HEK293 (cell line): Measurements from ENCODE around the gene SNX21.

Experiments used
- CTCF ChIA-PET: fragments of 350-600 bp; formaldehyde crosslinking; extraction: SDS; loops from one replicate; lab custom pipeline; 2021; ENCODE audit warnings: antibody characterized with exemption; lab: Yijun Ruan, JAX
- POLR2A ChIA-PET: fragments of 300-600 bp; formaldehyde crosslinking; extraction: SDS; loops from one replicate; lab custom pipeline; 2020; ENCODE audit warnings: antibody characterized with exemption, inconsistent platforms; lab: Yijun Ruan, JAX
- H3K27ac ChIP-seq: fragments of 200-500 bp; sonication (Bioruptor generic); 2 replicates; pipeline ENCODE4 v1.5.1; 2014; ENCODE audit warnings: low read depth, low read length, control low read depth, inconsistent platforms; ENCODE audit errors: extremely low read depth
- H3K36me3 ChIP-seq, 2 experiments: fragments of 200-500 bp in 1 of 2; sonication (Bioruptor generic) in 1 of 2; 1 replicate in 1 of 2; 2 replicates in 1 of 2; pipeline ENCODE4 v1.5.1; 2014 to 2017; ENCODE audit warnings: inconsistent platforms in 2 of 2, low read length in 2 of 2; ENCODE audit not compliant: control insufficient read depth in 2 of 2, insufficient read depth in 1 of 2
- H3K4me1 ChIP-seq: fragments of 200-500 bp; sonication (Bioruptor generic); 2 replicates; pipeline ENCODE4 v1.5.1; 2014; ENCODE audit warnings: mild to moderate bottlenecking, low read length, inconsistent platforms; ENCODE audit not compliant: control insufficient read depth, insufficient read depth
- H3K4me3 ChIP-seq: 2 replicates; pipeline ENCODE4 v1.5.1; 2011; ENCODE audit warnings: low read depth, mild to moderate bottlenecking, control low read depth, low read length, moderate library complexity
- H3K9me3 ChIP-seq: fragments of 200-500 bp; sonication (Bioruptor generic); 2 replicates; pipeline ENCODE4 v1.5.1; 2014; ENCODE audit warnings: low read depth, low read length, inconsistent platforms; ENCODE audit not compliant: control insufficient read depth, insufficient read depth
- GLIS1 ChIP-seq: fragments of 450-650 bp; formaldehyde crosslinking; IDR thresholded peaks from 2 replicates; pipeline ENCODE4 v1.5.1; 2016; ENCODE audit warnings: missing biosample characterization, missing genetic modification characterization
- HOXC10 ChIP-seq: sonication (generic); formaldehyde crosslinking; IDR thresholded peaks from 2 replicates; pipeline ENCODE4 v1.8.1; 2023; ENCODE audit warnings: mild to moderate bottlenecking, missing genetic modification reagents
- SALL2 ChIP-seq: fragments of 450-650 bp; formaldehyde crosslinking; IDR thresholded peaks from 2 replicates; pipeline ENCODE4 v1.5.0; 2017; ENCODE audit warnings: missing biosample characterization, mild to moderate bottlenecking, missing genetic modification characterization, borderline replicate concordance
- SP7 ChIP-seq: fragments of 450-650 bp; formaldehyde crosslinking; IDR thresholded peaks from 2 replicates; pipeline ENCODE4 v1.5.1; 2016; ENCODE audit warnings: missing biosample characterization, missing genetic modification characterization
- ZEB2 ChIP-seq: fragments of 450-650 bp; formaldehyde crosslinking; IDR thresholded peaks from 2 replicates; pipeline ENCODE4 v1.5.1; 2016; ENCODE audit warnings: missing biosample characterization, missing genetic modification characterization
- ZNF157 ChIP-seq: fragments of 450-650 bp; formaldehyde crosslinking; IDR thresholded peaks from 2 replicates; pipeline ENCODE4 v1.5.1; 2016; ENCODE audit warnings: missing biosample characterization, missing genetic modification characterization
- ZNF16 ChIP-seq: fragments of 450-650 bp; formaldehyde crosslinking; IDR thresholded peaks from 2 replicates; pipeline ENCODE4 v1.5.1; 2016; ENCODE audit warnings: low read depth, missing biosample characterization, missing genetic modification characterization
- ZNF214 ChIP-seq: fragments of 450-650 bp; formaldehyde crosslinking; IDR thresholded peaks from 2 replicates; pipeline ENCODE4 v1.5.1; 2017; ENCODE audit warnings: missing biosample characterization, mild to moderate bottlenecking, missing genetic modification characterization, borderline replicate concordance
- ZNF37A ChIP-seq: fragments of 450-650 bp; IDR thresholded peaks from 2 replicates; pipeline ENCODE4 v1.5.1; 2018; ENCODE audit warnings: missing biosample characterization, missing genetic modification characterization
- ZNF391 ChIP-seq: fragments of 450-650 bp; formaldehyde crosslinking; IDR thresholded peaks from 2 replicates; pipeline ENCODE4 v1.5.1; 2016; ENCODE audit warnings: low read depth, missing biosample characterization, missing genetic modification characterization, borderline replicate concordance
- ZNF426 ChIP-seq: fragments of 450-650 bp; formaldehyde crosslinking; IDR thresholded peaks from 2 replicates; pipeline ENCODE4 v1.5.1; 2017; ENCODE audit warnings: missing biosample characterization, missing genetic modification characterization, mild to moderate bottlenecking, inconsistent platforms, moderate library complexity
- ZNF549 ChIP-seq: fragments of 450-650 bp; IDR thresholded peaks from 2 replicates; pipeline ENCODE4 v1.5.1; 2018; ENCODE audit warnings: missing biosample characterization, missing genetic modification characterization, mild to moderate bottlenecking, inconsistent platforms, moderate library complexity
- ZNF777 ChIP-seq: fragments of 450-650 bp; formaldehyde crosslinking; IDR thresholded peaks from 2 replicates; pipeline ENCODE4 v1.5.1; 2017; ENCODE audit warnings: missing biosample characterization, missing genetic modification characterization, borderline replicate concordance
- TF ChIP-seq, protein P1 (sequence below): fragments of 450-650 bp; formaldehyde crosslinking; IDR thresholded peaks from 2 replicates; pipeline ENCODE4 v1.5.1; 2016; ENCODE audit warnings: missing biosample characterization, missing genetic modification characterization
- TF ChIP-seq, protein P2 (sequence below): fragments of 450-650 bp; formaldehyde crosslinking; IDR thresholded peaks from 2 replicates; pipeline ENCODE4 v1.5.1; 2017; ENCODE audit warnings: missing biosample characterization, missing genetic modification characterization
- TF ChIP-seq, protein P3 (sequence below): fragments of 450-650 bp; formaldehyde crosslinking; IDR thresholded peaks from 2 replicates; pipeline ENCODE4 v1.5.1; 2016; ENCODE audit warnings: missing biosample characterization, missing genetic modification characterization
- TF ChIP-seq, protein P4 (sequence below): fragments of 450-650 bp; formaldehyde crosslinking; conservative IDR thresholded peaks from 2 replicates; pipeline ENCODE4 v1.5.1; 2016; ENCODE audit warnings: low read depth, missing biosample characterization, missing genetic modification characterization

The SNX21 gene

DNA sequence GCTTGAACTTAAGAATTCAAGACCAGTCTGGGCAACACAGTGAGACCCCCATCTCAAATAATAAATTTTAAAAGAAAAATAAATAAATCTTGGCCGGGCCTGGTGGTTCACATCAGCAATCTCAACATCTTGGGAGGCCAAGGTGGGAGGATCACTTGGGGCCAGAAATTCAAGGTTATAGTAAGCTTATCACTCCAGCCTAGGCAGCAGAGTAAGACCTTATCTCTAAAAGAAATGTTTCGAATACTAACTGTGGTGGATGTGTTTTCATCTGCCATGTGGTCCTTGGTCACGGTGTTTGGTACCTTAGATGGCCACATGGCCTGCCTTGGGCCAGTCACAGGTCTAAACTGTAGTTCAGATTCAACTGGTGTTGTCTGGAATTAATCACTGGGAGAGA, 15.4 kb upstream of the SNX21 start:
- ChIA-PET CTCF (interaction anchor here (0.8 to 4.3 kb wide), 2 partner anchors 18 to 159 kb away, joined by 4 to 21 read pairs; no protein-coding TSS in a partner anchor), POLR2A (interaction anchor here (0.7 to 1.1 kb wide), 3 partner anchors 63 to 173 kb away, joined by 3 read pairs; partner anchors contain the start of genes PCIF1 and ZSWIM1)
- no peak for TF ChIP-seq SALL2 (tag by site-specific recombination)
- TF ChIP-seq ZNF37A (tag by site-specific recombination): no peak
- peak; percentile 76; the same call in 1 of the 2 replicates for TF ChIP-seq GLIS1 (tag by site-specific recombination)
- TF ChIP-seq, protein P1, sequence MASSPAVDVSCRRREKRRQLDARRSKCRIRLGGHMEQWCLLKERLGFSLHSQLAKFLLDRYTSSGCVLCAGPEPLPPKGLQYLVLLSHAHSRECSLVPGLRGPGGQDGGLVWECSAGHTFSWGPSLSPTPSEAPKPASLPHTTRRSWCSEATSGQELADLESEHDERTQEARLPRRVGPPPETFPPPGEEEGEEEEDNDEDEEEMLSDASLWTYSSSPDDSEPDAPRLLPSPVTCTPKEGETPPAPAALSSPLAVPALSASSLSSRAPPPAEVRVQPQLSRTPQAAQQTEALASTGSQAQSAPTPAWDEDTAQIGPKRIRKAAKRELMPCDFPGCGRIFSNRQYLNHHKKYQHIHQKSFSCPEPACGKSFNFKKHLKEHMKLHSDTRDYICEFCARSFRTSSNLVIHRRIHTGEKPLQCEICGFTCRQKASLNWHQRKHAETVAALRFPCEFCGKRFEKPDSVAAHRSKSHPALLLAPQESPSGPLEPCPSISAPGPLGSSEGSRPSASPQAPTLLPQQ: no peak
- TF ChIP-seq ZNF16 (tag by site-specific recombination): no peak
- Histone ChIP-seq H3K4me1 (peaks cover 7% of the 10 kb centered on the region; the same call in 1 of the 2 replicates), H3K9me3 (no peaks in the 10 kb centered on the region), H3K36me3 (peaks cover 0 to 44% of the 10 kb centered on the region in 2 experiments; a peak in 2 of 3 replicates), H3K27ac (no peak overlapping the region), H3K4me3 (no peak overlapping the region)

DNA sequence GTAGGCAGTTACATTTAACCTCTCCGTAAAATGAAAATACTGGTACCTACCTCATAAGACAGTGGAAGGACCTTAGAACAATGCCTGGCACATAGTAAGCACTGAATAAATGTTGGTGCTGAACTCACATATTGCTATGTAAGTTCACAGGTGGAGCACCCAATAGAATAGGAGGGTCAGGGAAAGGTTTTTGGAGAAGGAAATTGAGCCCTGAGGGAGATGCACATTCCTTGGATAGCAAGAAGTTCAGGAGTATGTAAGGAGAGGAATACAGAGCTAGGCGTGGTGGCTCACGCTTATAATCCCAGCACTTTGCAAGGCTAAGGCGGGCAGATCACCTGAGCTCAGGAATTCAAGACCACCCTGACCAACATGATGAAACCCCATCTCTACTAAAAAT, 14.1 kb upstream of the SNX21 start:
- Histone ChIP-seq H3K9me3 (no peaks in the 10 kb centered on the region), H3K36me3 (peaks cover 0 to 34% of the 10 kb centered on the region in 2 experiments; a peak in 2 of 3 replicates), H3K4me1 (peaks cover 7% of the 10 kb centered on the region; the same call in 1 of the 2 replicates), H3K27ac (no peak overlapping the region), H3K4me3 (no peak overlapping the region)
- ChIA-PET POLR2A (interaction anchor here (0.6 to 0.7 kb wide), 2 partner anchors 14 to 155 kb away, joined by 3 to 4 read pairs; partner anchors contain the start of gene SNX21), CTCF (interaction anchor here (0.5 kb wide), 1 partner anchor 1209 kb away, joined by 3 read pairs; no protein-coding TSS in a partner anchor)
- TF ChIP-seq HOXC10 (CRISPR knock-in tag) (no peak), ZNF214 (tag by site-specific recombination) (no peak), ZNF426 (tag by site-specific recombination) (no peak), ZEB2 (no peak)
- TF ChIP-seq, protein P2, sequence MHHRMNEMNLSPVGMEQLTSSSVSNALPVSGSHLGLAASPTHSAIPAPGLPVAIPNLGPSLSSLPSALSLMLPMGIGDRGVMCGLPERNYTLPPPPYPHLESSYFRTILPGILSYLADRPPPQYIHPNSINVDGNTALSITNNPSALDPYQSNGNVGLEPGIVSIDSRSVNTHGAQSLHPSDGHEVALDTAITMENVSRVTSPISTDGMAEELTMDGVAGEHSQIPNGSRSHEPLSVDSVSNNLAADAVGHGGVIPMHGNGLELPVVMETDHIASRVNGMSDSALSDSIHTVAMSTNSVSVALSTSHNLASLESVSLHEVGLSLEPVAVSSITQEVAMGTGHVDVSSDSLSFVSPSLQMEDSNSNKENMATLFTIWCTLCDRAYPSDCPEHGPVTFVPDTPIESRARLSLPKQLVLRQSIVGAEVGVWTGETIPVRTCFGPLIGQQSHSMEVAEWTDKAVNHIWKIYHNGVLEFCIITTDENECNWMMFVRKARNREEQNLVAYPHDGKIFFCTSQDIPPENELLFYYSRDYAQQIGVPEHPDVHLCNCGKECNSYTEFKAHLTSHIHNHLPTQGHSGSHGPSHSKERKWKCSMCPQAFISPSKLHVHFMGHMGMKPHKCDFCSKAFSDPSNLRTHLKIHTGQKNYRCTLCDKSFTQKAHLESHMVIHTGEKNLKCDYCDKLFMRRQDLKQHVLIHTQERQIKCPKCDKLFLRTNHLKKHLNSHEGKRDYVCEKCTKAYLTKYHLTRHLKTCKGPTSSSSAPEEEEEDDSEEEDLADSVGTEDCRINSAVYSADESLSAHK: no peak
- TF ChIP-seq, protein P3, sequence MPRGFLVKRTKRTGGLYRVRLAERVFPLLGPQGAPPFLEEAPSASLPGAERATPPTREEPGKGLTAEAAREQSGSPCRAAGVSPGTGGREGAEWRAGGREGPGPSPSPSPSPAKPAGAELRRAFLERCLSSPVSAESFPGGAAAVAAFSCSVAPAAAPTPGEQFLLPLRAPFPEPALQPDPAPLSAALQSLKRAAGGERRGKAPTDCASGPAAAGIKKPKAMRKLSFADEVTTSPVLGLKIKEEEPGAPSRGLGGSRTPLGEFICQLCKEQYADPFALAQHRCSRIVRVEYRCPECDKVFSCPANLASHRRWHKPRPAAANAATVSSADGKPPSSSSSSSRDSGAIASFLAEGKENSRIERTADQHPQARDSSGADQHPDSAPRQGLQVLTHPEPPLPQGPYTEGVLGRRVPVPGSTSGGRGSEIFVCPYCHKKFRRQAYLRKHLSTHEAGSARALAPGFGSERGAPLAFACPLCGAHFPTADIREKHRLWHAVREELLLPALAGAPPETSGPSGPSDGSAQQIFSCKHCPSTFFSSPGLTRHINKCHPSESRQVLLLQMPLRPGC (tag by site-specific recombination): no peak

DNA sequence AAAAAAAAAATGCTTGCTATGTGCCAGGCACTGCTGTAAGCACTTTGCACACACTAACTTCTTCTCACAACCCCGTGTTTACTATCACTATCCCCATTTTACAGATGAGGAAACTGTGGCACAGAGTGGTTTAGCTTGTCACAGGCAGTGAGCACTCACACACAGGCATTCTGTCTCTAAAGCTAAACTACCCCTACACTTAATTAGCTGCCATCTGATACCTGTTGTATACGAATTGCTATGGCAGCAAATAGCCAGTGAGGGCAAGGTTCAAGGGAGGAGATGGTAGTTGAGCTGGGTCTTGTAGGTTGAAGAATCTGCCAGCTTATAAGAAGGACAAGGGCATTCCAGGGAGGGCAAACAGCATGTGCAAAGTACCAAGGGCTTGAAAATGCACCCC, 11.7 kb upstream of the SNX21 start:
- CTCF ChIA-PET: no interaction called here
- POLR2A ChIA-PET: interaction anchor here (0.8 kb wide), 1 partner anchor 9 kb away, joined by 3 read pairs; the partner anchor contains the start of gene UBE2C
- Histone ChIP-seq H3K4me3 (no peak overlapping the region), H3K27ac (no peak overlapping the region), H3K36me3 (peaks cover 0 to 10% of the 10 kb centered on the region in 2 experiments; a peak in 1 of 3 replicates), H3K9me3 (no peaks in the 10 kb centered on the region), H3K4me1 (peaks cover 7% of the 10 kb centered on the region; the same call in 1 of the 2 replicates)
- TF ChIP-seq, protein P4, sequence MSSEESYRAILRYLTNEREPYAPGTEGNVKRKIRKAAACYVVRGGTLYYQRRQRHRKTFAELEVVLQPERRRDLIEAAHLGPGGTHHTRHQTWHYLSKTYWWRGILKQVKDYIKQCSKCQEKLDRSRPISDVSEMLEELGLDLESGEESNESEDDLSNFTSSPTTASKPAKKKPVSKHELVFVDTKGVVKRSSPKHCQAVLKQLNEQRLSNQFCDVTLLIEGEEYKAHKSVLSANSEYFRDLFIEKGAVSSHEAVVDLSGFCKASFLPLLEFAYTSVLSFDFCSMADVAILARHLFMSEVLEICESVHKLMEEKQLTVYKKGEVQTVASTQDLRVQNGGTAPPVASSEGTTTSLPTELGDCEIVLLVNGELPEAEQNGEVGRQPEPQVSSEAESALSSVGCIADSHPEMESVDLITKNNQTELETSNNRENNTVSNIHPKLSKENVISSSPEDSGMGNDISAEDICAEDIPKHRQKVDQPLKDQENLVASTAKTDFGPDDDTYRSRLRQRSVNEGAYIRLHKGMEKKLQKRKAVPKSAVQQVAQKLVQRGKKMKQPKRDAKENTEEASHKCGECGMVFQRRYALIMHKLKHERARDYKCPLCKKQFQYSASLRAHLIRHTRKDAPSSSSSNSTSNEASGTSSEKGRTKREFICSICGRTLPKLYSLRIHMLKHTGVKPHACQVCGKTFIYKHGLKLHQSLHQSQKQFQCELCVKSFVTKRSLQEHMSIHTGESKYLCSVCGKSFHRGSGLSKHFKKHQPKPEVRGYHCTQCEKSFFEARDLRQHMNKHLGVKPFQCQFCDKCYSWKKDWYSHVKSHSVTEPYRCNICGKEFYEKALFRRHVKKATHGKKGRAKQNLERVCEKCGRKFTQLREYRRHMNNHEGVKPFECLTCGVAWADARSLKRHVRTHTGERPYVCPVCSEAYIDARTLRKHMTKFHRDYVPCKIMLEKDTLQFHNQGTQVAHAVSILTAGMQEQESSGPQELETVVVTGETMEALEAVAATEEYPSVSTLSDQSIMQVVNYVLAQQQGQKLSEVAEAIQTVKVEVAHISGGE (tag by site-specific recombination): no peak
- TF ChIP-seq ZNF391 (tag by site-specific recombination) (no peak), ZNF157 (no peak), ZNF777 (no peak), SP7 (0 out of 2 replicates have a peak, but pooled peaks have one; percentile 20), ZNF549 (no peak)
